GM12874 (cell line): ENCODE results near the gene RTL10.

Experiments used
- CTCF ChIP-seq: IDR thresholded peaks from 2 replicates; pipeline ENCODE4 v1.5.1; 2011; ENCODE audit warnings: low read depth, mild to moderate bottlenecking, control low read depth, low read length, moderate library complexity; ENCODE audit not compliant: insufficient read depth

The RTL10 gene

GRCh38 chr22:19846620-19847344, 7.9 kb downstream of the RTL10 start:
- no peak for TF ChIP-seq CTCF

- TF ChIP-seq CTCF, result no peak
Measured at GRCh38 chr22:19845054-19845722, 9.5 kb downstream of the RTL10 start.

- no peak for TF ChIP-seq CTCF
Measured at GRCh38 chr22:19844377-19845053, 10.2 kb downstream of the RTL10 start.

GRCh38 chr22:19843857-19844376, 10.8 kb downstream of the RTL10 start:
- TF ChIP-seq CTCF, result no peak

- no peak for TF ChIP-seq CTCF
Measured at GRCh38 chr22:19843107-19843856, 11.4 kb downstream of the RTL10 start.

GRCh38 chr22:19842393-19843106, 12.1 kb downstream of the RTL10 start:
- TF ChIP-seq CTCF, result no peak
